SK-N-SH treated with all-trans-retinoic acid at 6 μM for 48 hours (cell line): ENCODE data around the gene COL1A2.

ENCODE experiments used
- ARNTL ChIP-seq: fragments of 450-650 bp; formaldehyde crosslinking; IDR thresholded peaks from 2 replicates; pipeline ENCODE4 v1.5.0; 2020; ENCODE audit warnings: low read depth, mild to moderate bottlenecking, moderate library complexity, borderline replicate concordance
- GLIS3 ChIP-seq: fragments of 250-450 bp; sonication (Bioruptor Pico); IDR thresholded peaks from 2 replicates; pipeline ENCODE4 v1.5.0; 2020; ENCODE audit warnings: mild to moderate bottlenecking, moderate library complexity
- TF ChIP-seq, protein P1 (sequence below): fragments of 250-450 bp; sonication (Bioruptor Pico); IDR thresholded peaks from 2 replicates; pipeline ENCODE4 v1.8.0; 2020; ENCODE audit warnings: mild to moderate bottlenecking, moderate library complexity, borderline replicate concordance

GRCh38 chr7:94366832-94367231 is 27.9 kb upstream of the COL1A2 start:
- TF ChIP-seq ARNTL (no peak), GLIS3 (CRISPR knock-in tag) (no peak)
- TF ChIP-seq, protein P1, sequence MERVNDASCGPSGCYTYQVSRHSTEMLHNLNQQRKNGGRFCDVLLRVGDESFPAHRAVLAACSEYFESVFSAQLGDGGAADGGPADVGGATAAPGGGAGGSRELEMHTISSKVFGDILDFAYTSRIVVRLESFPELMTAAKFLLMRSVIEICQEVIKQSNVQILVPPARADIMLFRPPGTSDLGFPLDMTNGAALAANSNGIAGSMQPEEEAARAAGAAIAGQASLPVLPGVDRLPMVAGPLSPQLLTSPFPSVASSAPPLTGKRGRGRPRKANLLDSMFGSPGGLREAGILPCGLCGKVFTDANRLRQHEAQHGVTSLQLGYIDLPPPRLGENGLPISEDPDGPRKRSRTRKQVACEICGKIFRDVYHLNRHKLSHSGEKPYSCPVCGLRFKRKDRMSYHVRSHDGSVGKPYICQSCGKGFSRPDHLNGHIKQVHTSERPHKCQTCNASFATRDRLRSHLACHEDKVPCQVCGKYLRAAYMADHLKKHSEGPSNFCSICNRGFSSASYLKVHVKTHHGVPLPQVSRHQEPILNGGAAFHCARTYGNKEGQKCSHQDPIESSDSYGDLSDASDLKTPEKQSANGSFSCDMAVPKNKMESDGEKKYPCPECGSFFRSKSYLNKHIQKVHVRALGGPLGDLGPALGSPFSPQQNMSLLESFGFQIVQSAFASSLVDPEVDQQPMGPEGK (CRISPR knock-in tag): no peak
